Breast epithelium (tissue), 3 donors: ENCODE measurements around the gene REM2.

Experiments
- CTCF ChIP-seq, 3 donors: fragments of 450-650 bp; IDR thresholded peaks; one replicate each; pipeline ENCODE4 v1.5.1; 2016 to 2017; ENCODE audit warnings: antibody characterized with exemption in 3 of 3, mild to moderate bottlenecking in 3 of 3, moderate library complexity in 3 of 3
- POLR2A ChIP-seq: fragments of 450-650 bp; IDR thresholded peaks from one replicate; pipeline ENCODE4 v1.6.1; 2016; ENCODE audit warnings: antibody characterized with exemption, mild to moderate bottlenecking, moderate library complexity

GRCh38 chr14:22842211-22843122, 40.6 kb upstream of the REM2 start:
- no peak for TF ChIP-seq CTCF (IDR thresholded peaks at IDR 0.05)
- TF ChIP-seq POLR2A: no peak
